HG03095 (cell line): Measurements from ENCODE around the gene TNIP3.
A peak's percentile ranks its signal among the peaks of the same experiment; 100 is the strongest.

ENCODE experiments used
- ATAC-seq: cut with Tn5 transposase; IDR thresholded peaks from one replicate; pipeline ENCODE4 v1.9.1; 2021; ENCODE audit warnings: moderate library complexity; ENCODE audit not compliant: unreplicated experiment

TNIP3 gene

GRCh38 chr4:121140716-121141460 lies 23.2 kb downstream of the TNIP3 start:
- no peak for ATAC-seq

- peak; percentile 76 for ATAC-seq
Measured at GRCh38 chr4:121139533-121140222, 24.4 kb downstream of the TNIP3 start.

- ATAC-seq: no peak
Measured at GRCh38 chr4:121138039-121138825, 25.9 kb downstream of the TNIP3 start.

GRCh38 chr4:121130326-121130660 lies 33.8 kb downstream of the TNIP3 start:
- no peak for ATAC-seq

GRCh38 chr4:121129606-121130325 lies 34.4 kb downstream of the TNIP3 start:
- no peak for ATAC-seq

GRCh38 chr4:121127100-121127499 lies 37.0 kb downstream of the TNIP3 start:
- ATAC-seq: no peak

GRCh38 chr4:121126449-121127006 lies 37.6 kb downstream of the TNIP3 start:
- no peak for ATAC-seq

GRCh38 chr4:121125498-121125885 lies 38.6 kb downstream of the TNIP3 start:
- no peak for ATAC-seq

GRCh38 chr4:121122661-121123060 lies 41.5 kb downstream of the TNIP3 start:
- no peak for ATAC-seq

GRCh38 chr4:121119715-121120114 lies 44.4 kb downstream of the TNIP3 start:
- ATAC-seq: no peak

- no peak for ATAC-seq
Measured at GRCh38 chr4:121118344-121118743, 45.8 kb downstream of the TNIP3 start.

- ATAC-seq: no peak
Measured at GRCh38 chr4:121114756-121115155, 49.4 kb downstream of the TNIP3 start.

GRCh38 chr4:121112530-121112929 lies 51.6 kb downstream of the TNIP3 start:
- no peak for ATAC-seq

- ATAC-seq: no peak
Measured at GRCh38 chr4:121108557-121108956, 55.6 kb downstream of the TNIP3 start.

- ATAC-seq: no peak
Measured at GRCh38 chr4:121107507-121107906, 56.6 kb downstream of the TNIP3 start.

GRCh38 chr4:121100093-121100775 lies 63.9 kb downstream of the TNIP3 start:
- no peak for ATAC-seq

- no peak for ATAC-seq
Measured at GRCh38 chr4:121098266-121098665, 65.9 kb downstream of the TNIP3 start.

- ATAC-seq: no peak
Measured at GRCh38 chr4:121096629-121097028, 67.5 kb downstream of the TNIP3 start.

- no peak for ATAC-seq
Measured at GRCh38 chr4:121096191-121096590, 67.9 kb downstream of the TNIP3 start.

GRCh38 chr4:121094297-121094966 lies 69.7 kb downstream of the TNIP3 start:
- ATAC-seq: no peak
